HAP-1 (cell line): Measurements from ENCODE around the gene TTC1.
"Not testable (repeated sequence)": the region's sequence is repeated elsewhere in the genome, so short reads cannot be mapped to it uniquely, and the experiment has no call there.

ENCODE experiments used
- DNase-seq, 2 experiments: peaks; one replicate each; pipeline ENCODE4 v3.0.0-alpha.2; 2016 to 2020; ENCODE audit warnings: low spot score in 2 of 2
- H3K27me3 ChIP-seq: fragments of 250-450 bp; sonication (Bioruptor Pico); 2 replicates; pipeline ENCODE4 v1.5.1; 2020; ENCODE audit warnings: low read depth, mild to moderate bottlenecking, moderate library complexity
- H3K36me3 ChIP-seq: fragments of 250-450 bp; sonication (Bioruptor Pico); replicated peaks from 2 replicates; pipeline ENCODE4 v1.5.1; 2020; ENCODE audit warnings: mild to moderate bottlenecking
- H3K4me1 ChIP-seq: fragments of 250-450 bp; sonication (Bioruptor Pico); 2 replicates; pipeline ENCODE4 v1.5.1; 2020; ENCODE audit warnings: mild to moderate bottlenecking
- H3K4me3 ChIP-seq: fragments of 250-450 bp; sonication (Bioruptor Pico); 2 replicates; pipeline ENCODE4 v1.5.1; 2020; ENCODE audit warnings: mild to moderate bottlenecking, moderate library complexity
- H3K9me3 ChIP-seq: fragments of 250-450 bp; sonication (Bioruptor Pico); 2 replicates; pipeline ENCODE4 v1.5.1; 2020; ENCODE audit warnings: mild to moderate bottlenecking, moderate library complexity
- in situ Hi-C: fragments of 300-500 bp; cut with MboI; formaldehyde crosslinking; loops from 3 replicates; pipeline ENCODE4 v1.14.3; 2020; ENCODE audit warnings: low sequenced_read_pairs, inconsistent platforms, mixed read lengths

The TTC1 gene

GRCh38 chr5:160064995-160065614 is 56.2 kb downstream of the TTC1 start:
- H3K36me3 ChIP-seq = peaks cover 14% of the 10 kb centered on the region
- in situ Hi-C loops = no loop called here

GRCh38 chr5:160069120-160069519 is 60.2 kb downstream of the TTC1 start:
- H3K4me3 ChIP-seq, in situ Hi-C loops, H3K9me3 ChIP-seq, DNase-seq, H3K4me1 ChIP-seq, H3K27me3 ChIP-seq: not testable (repeated sequence)
- H3K36me3 ChIP-seq = peaks cover 11% of the 10 kb centered on the region

More at GRCh38 chr5:160064995-160065614, 56.2 kb downstream of the TTC1 start:
- H3K9me3 ChIP-seq = no peaks in the 10 kb centered on the region
- H3K27me3 ChIP-seq = no peaks in the 10 kb centered on the region
- no peaks in the 10 kb centered on the region for H3K4me1 ChIP-seq
- H3K4me3 ChIP-seq = no peak overlapping the region
- no peak for DNase-seq

GRCh38 chr5:160071516-160071915 is 62.6 kb downstream of the TTC1 start:
- no peak for DNase-seq
- Histone ChIP-seq H3K4me3 (no peak overlapping the region), H3K4me1 (no peaks in the 10 kb centered on the region), H3K27me3 (no peaks in the 10 kb centered on the region), H3K9me3 (no peaks in the 10 kb centered on the region), H3K36me3 (peaks cover 11% of the 10 kb centered on the region)
- in situ Hi-C loops = no loop called here

- in situ Hi-C loops = no loop called here
- Histone ChIP-seq H3K4me1 (no peaks in the 10 kb centered on the region), H3K27me3 (no peaks in the 10 kb centered on the region), H3K9me3 (no peaks in the 10 kb centered on the region), H3K36me3 (peaks cover 11% of the 10 kb centered on the region), H3K4me3 (no peak overlapping the region)
- no peak for DNase-seq
Observed at GRCh38 chr5:160071916-160072315, 63.0 kb downstream of the TTC1 start.

GRCh38 chr5:160075073-160075472 is 66.1 kb downstream of the TTC1 start:
- in situ Hi-C loops = no loop called here
- Histone ChIP-seq H3K4me1 (no peaks in the 10 kb centered on the region), H3K27me3 (no peaks in the 10 kb centered on the region), H3K4me3 (no peak overlapping the region), H3K9me3 (no peaks in the 10 kb centered on the region), H3K36me3 (peaks cover 4% of the 10 kb centered on the region; the same call in 1 of the 2 replicates)
- DNase-seq = no peak

- in situ Hi-C loops = no loop called here
- Histone ChIP-seq H3K9me3 (no peaks in the 10 kb centered on the region), H3K27me3 (no peaks in the 10 kb centered on the region), H3K4me3 (no peak overlapping the region), H3K4me1 (no peaks in the 10 kb centered on the region), H3K36me3 (peaks cover 4% of the 10 kb centered on the region; the same call in 1 of the 2 replicates)
- DNase-seq = no peak
Observed at GRCh38 chr5:160076997-160077396, 68.1 kb downstream of the TTC1 start.

GRCh38 chr5:160079753-160080152 is 70.8 kb downstream of the TTC1 start:
- in situ Hi-C loops = no loop called here

GRCh38 chr5:160081495-160081894 is 72.6 kb downstream of the TTC1 start:
- in situ Hi-C loops = no loop called here
- DNase-seq = no peak
- Histone ChIP-seq H3K27me3 (no peaks in the 10 kb centered on the region), H3K4me3 (no peak overlapping the region), H3K36me3 (peaks cover 3% of the 10 kb centered on the region), H3K4me1 (no peaks in the 10 kb centered on the region), H3K9me3 (no peaks in the 10 kb centered on the region)

More at GRCh38 chr5:160079753-160080152, 70.8 kb downstream of the TTC1 start:
- Histone ChIP-seq H3K27me3 (no peaks in the 10 kb centered on the region), H3K9me3 (no peaks in the 10 kb centered on the region), H3K4me3 (no peak overlapping the region), H3K4me1 (no peaks in the 10 kb centered on the region), H3K36me3 (peaks cover 6% of the 10 kb centered on the region)
- no peak for DNase-seq

GRCh38 chr5:160082614-160083500 is 73.9 kb downstream of the TTC1 start:
- H3K27me3 ChIP-seq = no peaks in the 10 kb centered on the region
- H3K9me3 ChIP-seq = no peaks in the 10 kb centered on the region
- H3K4me1 ChIP-seq = no peaks in the 10 kb centered on the region
- peaks cover 2% of the 10 kb centered on the region; the same call in 1 of the 2 replicates for H3K36me3 ChIP-seq
- DNase-seq = no peak
- in situ Hi-C loops = no loop called here
- no peak overlapping the region for H3K4me3 ChIP-seq

GRCh38 chr5:160083501-160083900 is 74.6 kb downstream of the TTC1 start:
- DNase-seq = no peak
- Histone ChIP-seq H3K27me3 (no peaks in the 10 kb centered on the region), H3K4me1 (no peaks in the 10 kb centered on the region), H3K4me3 (no peak overlapping the region), H3K36me3 (peaks cover 2% of the 10 kb centered on the region; the same call in 1 of the 2 replicates), H3K9me3 (no peaks in the 10 kb centered on the region)
- in situ Hi-C loops = no loop called here

GRCh38 chr5:160084144-160084543 is 75.2 kb downstream of the TTC1 start:
- Histone ChIP-seq H3K36me3 (peaks cover 2% of the 10 kb centered on the region; the same call in 1 of the 2 replicates), H3K4me1 (no peaks in the 10 kb centered on the region), H3K9me3 (no peaks in the 10 kb centered on the region), H3K4me3 (no peak overlapping the region), H3K27me3 (no peaks in the 10 kb centered on the region)
- in situ Hi-C loops = no loop called here
- no peak for DNase-seq

- no peaks in the 10 kb centered on the region for H3K4me1 ChIP-seq
- no peak overlapping the region for H3K4me3 ChIP-seq
- peaks cover 2% of the 10 kb centered on the region for H3K36me3 ChIP-seq
- DNase-seq = no peak
- H3K9me3 ChIP-seq = no peaks in the 10 kb centered on the region
- in situ Hi-C loops = no loop called here
- no peaks in the 10 kb centered on the region for H3K27me3 ChIP-seq
Observed at GRCh38 chr5:160087199-160087598, 78.3 kb downstream of the TTC1 start.

- in situ Hi-C loops = no loop called here
- Histone ChIP-seq H3K27me3 (no peaks in the 10 kb centered on the region), H3K9me3 (no peaks in the 10 kb centered on the region), H3K4me3 (no peak overlapping the region), H3K4me1 (no peaks in the 10 kb centered on the region), H3K36me3 (peaks cover 12% of the 10 kb centered on the region)
- no peak for DNase-seq
Observed at GRCh38 chr5:160088805-160089204, 79.9 kb downstream of the TTC1 start.

GRCh38 chr5:160089531-160089930 is 80.6 kb downstream of the TTC1 start:
- no peaks in the 10 kb centered on the region for H3K27me3 ChIP-seq
- no peaks in the 10 kb centered on the region for H3K4me1 ChIP-seq
- no peaks in the 10 kb centered on the region for H3K9me3 ChIP-seq
- in situ Hi-C loops = no loop called here
- H3K4me3 ChIP-seq = no peak overlapping the region
- H3K36me3 ChIP-seq = peaks cover 10% of the 10 kb centered on the region
- no peak for DNase-seq
